GM19468 (cell line): Measurements from ENCODE around the gene ESYT2.

Experiments
- ATAC-seq: cut with Tn5 transposase; IDR thresholded peaks from one replicate; pipeline ENCODE4 v1.9.1; 2021; ENCODE audit warnings: mild to moderate bottlenecking, moderate library complexity, moderate number of reproducible peaks; ENCODE audit not compliant: unreplicated experiment; ENCODE audit errors: extremely low read depth

Gene ESYT2

DNA sequence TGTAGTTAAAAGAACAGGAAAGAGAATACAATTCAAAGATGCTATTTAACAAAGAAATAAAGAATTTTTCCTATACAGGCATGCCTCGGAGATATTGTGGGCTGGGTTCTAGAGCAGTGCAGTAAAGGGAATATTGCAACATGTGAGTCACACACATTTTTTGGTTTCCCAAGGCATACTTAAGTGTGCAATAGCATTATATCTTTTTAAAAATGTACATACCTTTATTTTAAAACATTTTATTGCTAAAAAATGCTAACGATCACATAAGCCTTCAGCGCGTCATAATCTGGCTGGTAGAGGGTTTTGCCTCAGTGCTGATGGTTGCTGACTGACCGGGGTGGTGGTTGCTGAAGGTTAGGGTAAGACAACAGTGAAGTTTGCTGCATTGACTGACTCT, 54.4 kb downstream of the ESYT2 start:
- no peak for ATAC-seq

DNA sequence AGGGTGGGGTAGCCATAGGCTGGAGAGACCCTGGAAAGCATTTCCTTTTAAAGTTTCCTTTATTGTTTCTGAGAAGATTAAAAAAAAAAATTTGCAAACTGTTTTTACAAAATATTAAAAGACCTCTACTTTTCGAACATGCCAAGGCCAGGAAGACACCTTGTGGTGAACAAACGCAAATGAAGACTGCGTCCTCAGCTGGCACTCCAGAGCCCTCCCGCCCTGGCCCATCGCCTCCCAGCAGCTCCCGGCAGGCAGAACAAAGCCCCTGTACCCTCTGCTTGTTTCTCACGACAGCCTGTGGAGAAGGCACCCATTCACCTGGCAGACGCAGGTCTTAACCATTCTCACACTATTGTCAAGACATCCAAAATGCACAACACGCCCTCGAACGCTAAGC, 56.4 kb downstream of the ESYT2 start:
- no peak for ATAC-seq

DNA sequence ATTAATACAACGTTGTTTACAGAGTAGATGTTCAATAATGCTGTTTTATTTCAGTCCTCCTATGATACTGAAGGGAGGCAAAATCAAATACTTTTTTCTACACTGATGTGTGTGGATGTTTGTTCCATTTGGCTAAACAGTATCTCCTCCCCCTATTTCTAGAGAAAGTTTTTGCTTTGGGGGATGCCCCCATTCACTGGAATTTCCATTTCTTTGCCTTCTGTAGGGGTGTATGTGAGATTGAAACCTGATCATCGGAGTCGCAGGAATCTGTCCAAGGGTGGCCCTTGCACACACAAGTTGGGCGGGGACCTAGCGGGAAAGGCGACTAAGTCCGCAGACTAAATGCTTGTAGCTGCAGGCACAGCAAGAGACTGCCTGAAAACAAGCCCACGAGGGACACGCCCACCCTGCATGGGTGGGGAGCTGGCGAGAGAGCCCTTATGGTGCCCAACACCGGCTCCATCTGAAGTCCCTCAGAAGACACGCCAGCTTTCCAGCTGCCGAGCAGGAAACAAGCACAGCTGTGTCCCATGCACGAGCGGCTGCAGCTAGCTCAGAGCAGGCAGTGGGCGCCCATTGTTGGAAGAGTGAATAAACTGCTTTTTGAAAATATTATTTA, 58.0 kb downstream of the ESYT2 start:
- ATAC-seq: no peak

DNA sequence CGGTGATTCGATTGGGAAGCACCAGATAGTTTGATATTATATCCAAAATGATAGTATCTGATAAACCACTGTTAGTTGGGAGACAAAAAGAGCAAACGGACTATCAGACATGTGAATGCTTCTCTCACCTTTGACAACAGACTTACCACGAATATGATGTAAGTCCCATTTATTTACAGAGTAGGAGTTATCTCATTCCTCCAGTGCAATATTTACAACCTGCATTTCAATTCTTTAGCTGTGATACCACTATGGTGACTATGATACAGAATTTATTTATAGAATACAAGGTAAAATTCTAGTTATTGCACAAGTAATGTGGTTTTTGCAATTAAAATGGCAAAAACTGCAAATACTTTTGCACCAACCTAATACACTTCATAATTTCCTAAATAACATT, 61.6 kb downstream of the ESYT2 start:
- no peak for ATAC-seq

DNA sequence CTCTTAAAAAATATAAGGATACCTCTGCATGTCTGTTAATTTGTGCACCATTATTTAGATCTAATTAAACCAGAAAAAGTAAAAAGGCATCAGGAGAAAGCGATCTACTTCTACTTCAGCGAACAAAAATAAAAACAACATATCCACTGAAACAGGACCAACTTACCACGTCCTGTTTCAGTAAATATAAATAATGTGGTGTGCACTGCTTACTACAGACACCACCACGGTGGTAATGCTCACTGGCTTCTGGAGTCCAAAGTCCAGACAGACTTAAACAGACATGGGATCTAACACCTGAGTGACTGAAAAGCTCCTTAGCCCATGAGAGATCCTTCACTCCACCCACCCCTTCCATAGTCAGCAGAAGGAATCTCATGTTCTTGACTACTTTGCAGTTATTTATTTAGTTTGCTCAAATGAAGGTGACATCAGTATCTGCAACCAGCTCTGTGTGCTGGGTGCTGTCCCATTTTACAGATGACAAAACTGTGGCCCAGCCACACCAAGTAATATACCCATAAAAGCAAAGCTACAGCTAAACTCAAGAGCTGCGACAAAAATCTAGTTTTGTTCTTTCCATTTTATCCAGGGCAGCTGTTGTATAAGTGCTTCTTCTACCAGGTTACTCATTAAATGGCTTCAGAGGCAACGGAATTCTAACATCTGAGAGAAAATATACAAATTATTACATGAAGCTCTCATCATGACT, 62.6 kb downstream of the ESYT2 start:
- ATAC-seq: no peak

DNA sequence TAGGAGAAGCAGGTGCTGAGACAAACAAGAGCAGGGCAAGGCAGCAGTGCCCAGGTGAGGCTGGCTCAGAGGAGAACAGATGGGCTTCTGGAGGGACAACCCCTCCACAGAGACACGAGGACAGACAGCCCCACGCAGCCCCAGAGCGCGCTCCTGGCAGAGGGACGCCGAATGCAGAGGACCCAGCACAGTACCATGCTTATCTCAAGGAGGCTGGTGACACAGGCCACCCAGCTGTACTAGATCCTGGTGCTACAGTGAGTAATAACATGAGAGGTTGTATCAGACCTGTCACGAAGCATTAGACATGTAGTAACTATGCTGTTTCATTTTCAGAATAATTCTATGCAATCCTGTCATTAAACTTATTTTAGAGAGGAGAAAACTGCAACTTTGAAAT, 64.3 kb downstream of the ESYT2 start:
- ATAC-seq: no peak

DNA sequence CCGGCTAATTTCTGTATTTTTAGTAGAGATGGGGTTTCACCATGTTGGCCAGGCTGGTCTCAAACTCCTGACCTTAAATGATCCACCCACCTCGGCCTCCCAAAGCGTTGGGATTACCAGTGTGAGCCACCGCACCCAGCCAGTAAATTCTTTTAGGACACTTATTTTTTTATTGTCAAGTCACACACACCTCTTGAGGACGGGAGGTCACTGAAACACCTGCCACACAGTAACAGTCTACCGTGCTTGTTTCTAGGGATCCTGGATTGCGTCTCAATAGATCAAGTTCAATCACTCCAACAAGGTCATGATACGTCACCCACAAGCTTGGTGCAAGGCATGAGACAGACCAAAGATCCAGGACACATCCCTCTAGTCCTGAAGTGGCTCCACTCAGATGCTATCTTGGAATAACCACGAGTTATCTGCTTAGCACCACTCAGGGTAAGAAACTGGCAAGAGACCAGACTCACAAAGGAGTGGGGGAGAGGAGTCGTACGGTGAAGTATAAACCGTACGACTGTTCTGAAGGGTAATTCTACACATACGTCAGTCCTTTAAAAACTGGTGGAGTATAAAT, 65.8 kb downstream of the ESYT2 start:
- no peak for ATAC-seq

DNA sequence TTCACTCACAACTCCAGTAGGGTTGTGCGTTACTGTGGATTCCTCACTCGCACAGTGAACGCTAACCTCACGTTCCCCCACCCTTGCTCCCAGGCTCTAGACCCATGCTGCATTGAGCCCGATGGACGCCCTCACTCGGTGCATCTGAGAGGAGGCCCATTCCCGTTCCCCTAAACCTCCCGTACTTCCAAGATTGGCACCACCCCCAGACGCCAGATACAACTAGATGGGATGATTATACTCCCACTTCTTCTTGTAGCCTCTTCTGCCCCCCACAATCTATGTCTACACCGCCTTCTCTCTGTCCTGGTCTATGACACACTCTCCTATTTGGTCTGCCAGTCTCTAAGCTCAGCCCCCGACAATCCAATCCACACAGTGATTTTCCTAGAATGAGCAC, 67.4 kb downstream of the ESYT2 start:
- ATAC-seq: no peak

DNA sequence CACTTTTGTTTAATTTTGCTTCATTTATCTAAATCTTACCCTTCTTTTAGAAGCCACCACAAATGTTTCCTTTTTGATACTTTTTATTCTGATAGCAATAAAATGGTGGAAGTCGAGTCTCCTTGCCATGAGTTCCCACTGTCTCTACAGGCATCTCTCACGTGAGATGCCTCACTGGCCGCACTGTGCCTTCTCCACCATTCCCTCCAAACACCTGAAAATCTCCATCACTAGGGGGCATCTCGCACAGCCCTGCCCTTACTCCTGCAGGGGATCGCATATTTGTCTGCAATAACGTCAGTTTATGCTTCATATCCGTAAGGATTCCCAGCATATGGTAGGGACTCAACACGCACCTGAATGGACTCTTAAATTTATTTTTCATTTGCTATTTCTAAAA, 68.4 kb downstream of the ESYT2 start:
- ATAC-seq: no peak

DNA sequence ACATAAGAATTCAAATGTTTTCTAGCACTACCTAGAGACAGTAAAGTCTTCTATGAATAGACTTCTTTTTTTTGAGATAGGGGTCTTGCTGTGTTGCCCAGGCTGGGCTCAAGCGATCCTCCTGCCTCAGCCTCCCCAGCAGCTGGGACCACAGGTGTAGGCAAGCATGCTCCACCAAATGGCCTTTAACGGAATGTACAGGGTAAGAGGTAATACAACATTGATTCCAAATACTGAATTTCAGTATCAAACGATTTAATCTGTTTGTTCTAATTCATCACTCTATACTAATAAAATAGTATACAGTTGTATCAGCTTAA, 68.9 kb downstream of the ESYT2 start:
- ATAC-seq: no peak

DNA sequence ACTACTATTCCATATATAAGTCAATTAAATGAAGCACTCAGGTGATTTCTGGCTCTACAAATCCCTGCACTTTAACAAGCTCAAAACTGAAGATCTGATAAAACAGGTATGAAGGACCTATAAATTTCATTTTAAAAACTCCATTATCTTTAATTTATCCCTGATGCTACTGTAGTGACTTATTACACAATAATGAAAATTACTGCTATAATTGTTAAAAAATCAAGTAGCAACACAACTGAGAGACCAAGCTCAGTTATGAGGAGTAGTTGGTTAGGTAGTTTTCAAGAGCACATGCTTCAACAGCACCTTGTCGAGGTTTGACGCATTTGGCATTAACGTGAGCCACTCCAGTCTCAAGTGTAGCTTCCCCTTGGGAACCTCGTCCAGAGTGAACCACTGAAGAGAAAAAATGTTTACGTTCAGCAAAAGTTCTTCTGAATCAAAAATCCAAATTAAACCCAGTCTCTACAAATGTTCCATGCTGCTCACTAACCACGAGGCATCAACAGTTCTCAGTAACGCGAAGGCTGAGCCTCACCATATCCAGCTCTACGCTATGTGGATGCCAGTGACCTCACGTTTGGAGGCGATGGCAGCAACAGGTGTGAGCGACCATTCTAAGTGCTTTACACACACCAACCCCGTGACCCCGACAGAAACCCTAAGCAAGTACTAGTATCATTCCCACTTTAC, 69.4 kb downstream of the ESYT2 start:
- no peak for ATAC-seq

DNA sequence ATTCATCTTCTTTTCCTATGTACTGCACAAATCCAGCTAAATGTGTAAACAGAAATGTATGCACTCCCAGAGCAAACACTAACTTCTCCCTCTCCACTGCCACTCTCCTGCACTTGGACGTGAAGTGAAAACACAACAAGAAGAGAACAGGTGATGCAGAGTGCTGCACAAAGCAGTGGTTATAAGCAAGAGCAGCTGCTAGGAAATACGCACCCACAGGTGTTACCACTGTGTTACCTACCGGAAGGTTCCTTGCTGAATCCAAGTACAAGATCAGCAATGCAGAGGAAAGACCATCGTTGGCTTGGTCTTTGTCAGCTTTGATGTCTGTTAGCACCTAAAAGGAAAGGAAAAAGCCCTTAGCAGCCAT, 70.1 kb downstream of the ESYT2 start:
- ATAC-seq: no peak

DNA sequence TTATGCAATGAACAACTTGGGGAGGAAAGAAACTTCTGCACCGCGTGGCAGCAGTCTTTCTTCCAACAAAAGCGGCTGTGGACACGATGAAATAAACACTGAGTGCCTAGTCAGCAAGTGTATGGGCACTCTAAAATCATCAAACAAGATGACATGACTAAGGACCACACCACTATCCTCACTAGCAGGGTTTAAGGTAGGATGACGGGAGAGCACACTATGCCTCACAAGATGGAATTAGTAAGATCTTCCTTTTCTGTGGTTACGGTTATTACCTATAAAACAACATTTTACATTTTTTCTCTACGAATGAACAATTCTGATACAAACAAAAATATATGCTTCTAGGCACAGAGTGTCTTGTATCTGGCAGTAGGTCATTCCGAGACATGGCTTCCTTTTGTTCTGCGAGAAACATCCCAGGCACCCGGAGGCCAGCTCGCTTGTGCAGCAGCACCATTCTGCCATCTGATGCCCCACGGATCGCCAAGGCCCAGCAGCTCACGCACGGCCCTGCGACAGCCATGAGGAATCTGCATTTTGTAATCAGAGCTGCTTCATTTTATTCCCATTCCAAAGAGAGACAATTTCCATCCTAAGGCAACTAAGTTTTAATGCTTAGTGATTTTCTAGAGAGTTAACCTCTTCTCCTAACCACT, 70.6 kb downstream of the ESYT2 start:
- no peak for ATAC-seq

DNA sequence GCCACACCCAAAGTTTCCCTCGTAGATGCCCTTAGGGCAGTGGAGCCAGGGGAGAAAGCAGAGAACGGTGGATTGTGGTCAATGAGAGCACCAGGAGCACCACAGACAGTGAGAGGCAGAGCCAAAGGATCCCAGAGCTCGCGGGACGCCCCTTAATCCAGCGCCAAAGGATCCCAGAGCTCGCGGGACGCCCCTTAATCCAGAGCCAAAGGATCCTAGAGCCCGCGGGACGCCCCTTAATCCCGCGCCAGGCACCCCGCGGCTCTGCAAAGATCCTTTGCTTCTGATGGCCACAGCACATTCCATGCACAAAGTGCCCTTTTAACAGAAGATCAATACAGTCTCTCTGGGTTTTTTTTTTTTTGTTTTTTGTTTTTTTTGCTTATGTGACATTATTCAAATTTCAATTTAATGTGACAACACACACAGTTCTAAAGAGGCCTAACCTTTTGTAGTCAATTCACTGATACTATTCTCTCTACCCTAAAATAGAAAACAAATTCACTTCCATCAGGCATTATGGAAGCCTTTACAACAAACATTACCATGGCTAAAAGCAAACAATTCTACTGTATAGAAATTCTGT, 71.8 kb downstream of the ESYT2 start:
- ATAC-seq: no peak

DNA sequence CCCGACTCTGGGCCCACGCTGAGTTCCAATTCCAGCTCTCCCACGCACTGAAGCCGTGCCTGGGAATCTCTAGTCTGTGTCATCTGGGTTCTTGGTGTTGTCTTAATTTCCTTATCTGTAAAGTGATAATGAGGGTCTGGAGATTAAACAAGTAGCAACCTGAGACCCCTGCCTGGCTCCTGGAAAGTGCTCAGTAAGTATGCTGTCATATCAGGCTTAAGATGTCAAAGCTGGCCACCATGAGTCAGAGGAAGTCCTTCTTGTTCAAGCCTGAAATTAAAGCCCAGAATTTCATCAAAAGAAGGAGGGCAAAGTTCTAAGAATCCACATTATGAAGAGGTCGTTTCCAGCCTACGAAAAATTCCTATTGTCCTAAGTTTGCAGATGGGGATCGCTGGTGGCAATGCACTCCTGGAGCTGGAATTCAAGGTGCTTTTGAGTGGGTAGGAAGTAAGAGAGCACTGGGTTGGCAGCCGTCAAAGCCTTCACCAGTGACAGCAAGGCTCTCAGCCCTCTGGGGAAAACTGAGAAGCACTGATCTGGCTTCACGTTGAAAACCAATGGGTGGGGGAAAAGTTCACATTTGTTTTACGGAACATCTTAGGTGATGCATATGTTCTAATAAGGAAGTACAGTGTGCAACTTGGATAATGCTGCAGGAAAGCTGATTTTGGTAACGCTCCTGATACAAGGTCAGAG, 74.4 kb downstream of the ESYT2 start:
- no peak for ATAC-seq

DNA sequence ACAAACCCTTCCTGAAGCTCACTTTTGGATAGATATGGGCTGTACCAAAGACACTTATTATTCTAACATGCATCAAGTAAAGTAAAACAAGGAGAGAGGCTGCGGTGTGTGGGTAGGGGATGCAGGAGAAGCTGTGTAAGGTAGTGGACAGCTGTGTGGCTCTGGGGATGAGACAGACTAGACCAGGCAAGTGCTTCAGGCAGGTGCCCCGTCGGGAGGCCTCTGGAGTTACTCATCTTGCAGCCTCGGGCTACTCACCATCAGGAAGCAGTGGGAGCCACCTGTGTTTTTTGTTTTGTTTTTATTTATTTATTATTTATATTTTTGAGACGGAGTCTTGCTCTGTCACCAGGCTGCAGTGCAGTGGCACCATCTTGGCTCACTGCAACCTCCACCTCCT, 75.4 kb downstream of the ESYT2 start:
- ATAC-seq: no peak

DNA sequence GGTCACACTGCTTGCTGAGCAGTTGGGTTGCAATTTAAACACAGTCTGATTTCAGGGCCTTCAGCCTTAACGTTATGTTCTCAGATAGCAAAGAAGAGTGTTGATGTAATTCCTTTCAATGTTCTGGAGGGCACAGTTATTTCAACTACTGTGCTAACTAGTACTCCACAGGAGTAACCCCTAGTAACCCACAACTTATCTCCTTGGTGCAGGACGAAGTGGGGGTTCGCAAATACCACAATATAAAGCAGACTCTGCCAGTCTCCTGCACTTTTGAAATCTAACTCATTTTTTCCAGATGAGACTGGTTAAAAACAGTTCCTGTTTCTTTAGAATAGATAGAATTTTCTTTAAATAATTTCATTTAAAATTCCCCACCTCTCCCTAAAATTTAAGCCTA, 77.6 kb downstream of the ESYT2 start:
- no peak for ATAC-seq

DNA sequence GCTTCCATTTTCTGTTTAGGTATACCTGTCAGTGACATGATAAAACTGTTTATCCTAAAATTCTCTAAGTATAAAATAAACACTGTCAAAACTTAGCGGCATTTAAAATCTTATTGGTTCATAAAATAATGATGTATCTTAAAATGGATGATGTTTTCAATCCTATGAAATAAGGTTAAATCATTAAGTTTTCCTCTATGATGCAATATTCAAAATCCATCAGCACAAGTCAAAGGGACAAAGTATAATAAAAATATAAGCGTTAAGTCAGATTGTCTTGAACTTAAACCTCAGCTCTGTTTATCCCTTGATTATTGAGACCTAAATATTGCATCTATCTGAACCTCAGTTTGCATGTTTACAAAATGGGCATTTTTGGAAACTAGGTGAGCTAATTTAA, 78.1 kb downstream of the ESYT2 start:
- ATAC-seq: no peak

DNA sequence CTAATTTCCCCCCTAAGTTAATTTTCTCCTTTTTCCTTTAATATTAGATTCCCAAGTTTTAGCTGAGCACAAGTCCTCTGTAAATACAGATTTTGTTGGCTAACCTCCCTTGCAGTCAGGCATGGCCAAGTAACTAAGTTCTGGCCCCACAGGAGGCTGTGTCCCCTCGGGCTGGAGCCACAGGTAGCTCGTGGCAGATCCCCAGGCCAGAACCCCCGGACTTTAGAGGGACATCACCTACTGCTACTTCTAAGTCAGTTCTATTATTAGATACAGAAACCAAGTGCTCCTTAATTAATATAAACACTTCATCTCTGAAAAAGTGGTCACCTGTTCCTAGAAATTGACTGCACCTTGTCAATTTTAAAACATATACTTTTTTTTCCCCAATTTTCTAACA, 78.6 kb downstream of the ESYT2 start:
- no peak for ATAC-seq

DNA sequence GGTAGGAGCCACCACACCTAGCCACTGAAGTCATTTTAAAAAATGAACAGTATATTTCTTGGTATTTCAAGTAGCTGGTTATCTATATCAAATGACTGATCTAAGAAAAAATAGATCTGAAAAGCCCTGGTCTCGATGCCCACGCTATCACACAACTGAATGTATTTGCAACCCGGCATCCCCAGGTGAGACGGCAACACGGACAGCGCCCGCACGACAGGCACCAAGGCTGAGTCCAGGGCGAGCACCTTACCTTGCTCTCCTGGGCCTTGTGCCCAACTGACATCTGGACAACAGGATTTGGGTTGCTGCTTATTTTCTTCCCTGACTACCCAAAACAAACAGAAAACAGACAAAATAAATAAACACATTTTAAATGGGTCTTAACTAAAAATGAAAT, 79.9 kb downstream of the ESYT2 start:
- no peak for ATAC-seq
